GM12872 (cell line): ENCODE results near the gene LSS.

Experiments
- CTCF ChIP-seq: IDR thresholded peaks from 3 replicates; pipeline ENCODE4 v1.5.1; 2011; ENCODE audit warnings: low read depth, mild to moderate bottlenecking, low read length, moderate library complexity; ENCODE audit not compliant: insufficient read depth

The LSS gene

DNA sequence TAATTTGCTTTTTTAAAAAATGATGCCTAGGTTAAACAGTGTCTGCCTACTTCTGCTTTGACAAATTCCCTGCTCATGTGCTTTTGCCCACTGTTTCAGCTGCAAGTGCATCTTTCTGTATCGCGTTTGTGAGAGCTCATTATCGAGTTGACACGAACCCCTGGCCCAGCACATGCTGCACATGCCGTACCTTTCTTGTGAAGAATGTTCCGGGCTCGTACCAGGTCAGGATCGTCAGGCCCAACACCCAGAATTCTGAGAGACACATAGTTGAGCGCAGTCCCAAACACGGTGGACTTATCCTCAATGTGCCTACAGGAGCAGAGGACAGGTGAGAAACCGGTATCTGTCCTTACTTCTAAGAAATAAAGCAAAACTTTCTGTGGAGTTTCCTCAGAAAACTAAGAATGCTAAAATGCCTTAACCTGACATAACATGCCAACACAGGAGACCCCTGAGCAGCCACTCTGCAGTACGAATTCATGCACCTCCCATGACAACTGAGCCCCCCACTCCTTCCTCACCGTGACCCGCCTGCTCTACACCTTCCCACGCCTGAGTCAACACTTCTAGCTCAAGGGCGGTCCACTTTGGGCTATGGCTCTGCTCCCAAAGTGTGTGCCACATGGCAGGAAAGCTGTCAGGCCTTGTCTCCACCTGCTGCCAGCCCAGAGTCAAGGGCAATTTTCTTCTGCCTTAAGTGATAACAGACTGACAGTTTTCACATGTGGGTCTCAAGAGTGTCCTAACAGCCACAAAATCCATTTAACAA lies 6.7 kb downstream of the LSS start:
- TF ChIP-seq CTCF, result no peak

GRCh38 chr21:46220847-46221246 lies 7.7 kb downstream of the LSS start:
- no peak for TF ChIP-seq CTCF

GRCh38 chr21:46220275-46220810 lies 8.2 kb downstream of the LSS start:
- no peak for TF ChIP-seq CTCF

DNA sequence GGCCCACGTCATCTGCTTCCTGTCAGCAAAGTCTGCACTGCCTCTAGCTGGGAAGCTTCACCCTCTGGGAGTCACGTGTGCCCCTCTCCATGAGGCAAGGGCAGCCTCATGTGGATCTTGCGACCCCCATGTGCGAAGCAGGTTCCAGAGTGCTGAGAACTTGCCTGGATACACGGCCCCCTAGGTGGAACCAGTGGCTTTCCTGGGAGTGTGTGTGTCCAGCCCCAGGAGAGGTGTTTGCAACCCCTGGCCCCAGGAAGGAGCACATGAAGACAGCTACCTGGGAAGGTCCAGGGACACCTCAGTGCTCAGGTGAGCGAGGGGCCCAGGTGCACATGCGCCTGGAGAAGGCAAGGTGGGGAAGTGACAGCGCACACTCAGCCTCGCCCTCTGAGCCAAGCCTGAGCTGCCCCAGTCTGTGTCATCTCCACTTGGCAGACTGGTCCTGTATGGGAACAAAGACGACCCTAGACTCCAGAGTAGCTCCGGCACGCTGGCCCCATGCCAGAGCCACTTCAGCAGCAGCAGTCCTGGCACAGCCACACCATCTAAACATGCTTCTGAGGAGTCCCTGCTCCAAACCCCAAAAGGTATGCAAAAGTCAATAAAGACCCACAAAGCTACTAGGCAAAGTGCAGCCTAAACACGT lies 8.9 kb downstream of the LSS start:
- no peak for TF ChIP-seq CTCF

DNA sequence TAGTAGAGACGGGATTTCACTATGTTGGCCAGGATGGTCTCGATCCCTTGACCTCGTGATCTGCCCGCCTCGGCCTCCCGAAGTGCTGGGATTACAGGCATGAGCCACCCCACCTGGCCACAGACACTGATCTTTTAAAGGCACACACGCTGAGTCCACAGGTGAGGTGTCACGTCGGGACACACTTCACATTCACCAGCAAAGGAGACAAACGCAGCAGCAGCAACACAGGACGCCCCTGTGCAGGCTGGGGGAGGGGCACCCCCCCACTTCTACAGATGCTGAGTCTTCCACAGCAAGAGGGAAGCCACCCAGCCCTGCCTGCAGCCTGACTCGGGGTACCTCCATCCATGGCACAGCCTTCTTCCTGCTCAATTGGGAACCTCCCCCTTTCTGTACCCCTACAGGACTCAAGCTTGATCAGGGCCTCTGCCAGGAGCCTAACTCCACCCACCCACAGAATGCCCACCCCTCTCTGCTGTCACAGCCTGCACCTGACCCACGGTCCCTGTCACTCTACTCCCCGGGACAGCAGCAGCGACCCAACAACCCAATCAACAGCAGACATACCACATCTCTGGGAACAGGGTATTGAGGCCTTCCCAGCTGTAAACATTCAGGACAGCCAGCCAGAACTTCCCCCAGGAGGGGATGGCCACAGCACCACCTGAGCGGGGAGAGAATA lies 9.5 kb downstream of the LSS start:
- TF ChIP-seq CTCF, result no peak

DNA sequence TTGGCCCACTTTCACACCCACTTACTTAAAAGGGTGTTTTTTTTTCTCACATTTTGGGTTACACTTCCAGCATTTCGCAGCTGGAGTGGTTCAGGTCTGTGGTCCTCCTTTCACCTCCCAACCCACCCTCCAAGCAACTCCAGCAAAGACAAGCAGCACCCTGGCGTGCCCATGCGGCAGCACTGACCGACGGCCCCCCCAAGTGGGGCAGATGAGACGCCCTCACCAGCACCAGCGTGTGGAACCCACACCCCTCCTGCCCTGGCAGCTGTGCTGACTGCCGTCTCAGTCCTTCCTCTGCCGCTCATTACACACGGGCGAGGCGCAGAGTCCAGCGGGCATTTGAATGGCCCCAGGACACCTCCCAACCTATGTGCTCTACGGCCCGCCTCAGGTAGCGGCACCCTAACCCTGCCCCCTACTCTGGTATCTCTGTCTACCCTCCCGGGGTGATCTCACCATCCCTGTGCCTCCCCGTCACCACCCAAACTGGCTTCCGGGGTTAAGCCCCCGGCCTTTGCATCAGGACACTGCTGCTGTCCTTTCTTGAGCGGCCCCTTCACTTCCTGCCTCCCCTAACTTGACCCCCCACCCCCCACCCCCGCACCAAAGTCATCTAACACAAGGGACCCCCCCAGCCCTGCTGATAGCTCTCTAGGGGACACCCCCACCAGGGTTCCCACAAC lies 10.9 kb downstream of the LSS start:
- no peak for TF ChIP-seq CTCF
